Measurements from ENCODE around the gene CAPN12.
"Not testable (repeated sequence)": the region's sequence is repeated elsewhere in the genome, so short reads cannot be mapped to it uniquely, and the experiment has no call there.

CAPN12 gene

GRCh38 chr19:38780443-38780842 is 36.2 kb upstream of the CAPN12 start:
- DNase-seq (ENCODE audit: low read depth) = no peak
- TF ChIP-seq CTCF (IDR thresholded peaks at IDR 0.05; ENCODE audit: insufficient read depth, low read depth, low read length, missing control alignments) = no peak
- no peak overlapping the region for H3K4me3 ChIP-seq (ENCODE audit: low read depth, low read length)

GRCh38 chr19:38778733-38779132 is 34.5 kb upstream of the CAPN12 start:
- TF ChIP-seq CTCF (IDR thresholded peaks at IDR 0.05; ENCODE audit: insufficient read depth, low read depth, low read length, missing control alignments) = no peak
- DNase-seq (ENCODE audit: low read depth) = no peak
- H3K4me3 ChIP-seq (ENCODE audit: low read depth, low read length) = no peak overlapping the region

GRCh38 chr19:38774181-38774950 is 30.1 kb upstream of the CAPN12 start:
- DNase-seq (ENCODE audit: low read depth) = no peak
- TF ChIP-seq CTCF (IDR thresholded peaks at IDR 0.05; ENCODE audit: insufficient read depth, low read depth, low read length, missing control alignments) = no peak
- no peak overlapping the region for H3K4me3 ChIP-seq (ENCODE audit: low read depth, low read length)

GRCh38 chr19:38773469-38774177 is 29.3 kb upstream of the CAPN12 start, which contains the start of gene LGALS7:
LGALS7 (minus strand) TSS chr19:38773517; CDS start chr19:38773492, 25 bp downstream.
- H3K4me3 ChIP-seq (ENCODE audit: low read depth, low read length) = no peak within 1 kb of the TSS
- TF ChIP-seq CTCF (IDR thresholded peaks at IDR 0.05; ENCODE audit: insufficient read depth, low read depth, low read length, missing control alignments) = no peak
- DNase-seq (ENCODE audit: low read depth) = no peak

- DNase-seq (ENCODE audit: low read depth); H3K4me3 ChIP-seq (ENCODE audit: low read depth, low read length): not testable (repeated sequence)
Measured at GRCh38 chr19:38771569-38771968, 27.3 kb upstream of the CAPN12 start.

GRCh38 chr19:38770949-38771275 is 26.6 kb upstream of the CAPN12 start:
- not testable (repeated sequence) for H3K4me3 ChIP-seq (ENCODE audit: low read depth, low read length); DNase-seq (ENCODE audit: low read depth)

- DNase-seq (ENCODE audit: low read depth) = not testable (repeated sequence)
Measured at GRCh38 chr19:38770228-38770948, 26.1 kb upstream of the CAPN12 start.

GRCh38 chr19:38769635-38770211 is 25.4 kb upstream of the CAPN12 start:
- peak; percentile 89 for DNase-seq (ENCODE audit: low read depth)
- TF ChIP-seq CTCF (IDR thresholded peaks at IDR 0.05; ENCODE audit: insufficient read depth, low read depth, low read length, missing control alignments) = peak; percentile 66
- peak overlapping the region; percentile 40 for H3K4me3 ChIP-seq (ENCODE audit: low read depth, low read length)

More at GRCh38 chr19:38770228-38770948, 26.1 kb upstream of the CAPN12 start:
- H3K4me3 ChIP-seq (ENCODE audit: low read depth, low read length) = 0 out of 2 replicates have a peak overlapping the region, but pooled peaks have one; percentile 29
